AG20443 (cell line): ENCODE measurements around the gene DAPK3.
"Not testable (repeated sequence)": the region's sequence is repeated elsewhere in the genome, so short reads cannot be mapped to it uniquely, and the experiment has no call there.

Experiments used
- DNase-seq: peaks from one replicate; pipeline ENCODE4 v3.0.0; 2012; ENCODE audit warnings: low spot score, mixed read lengths

The DAPK3 gene

GRCh38 chr19:3978145-3978544, 7.2 kb upstream of the DAPK3 start:
- DNase-seq, result no peak

GRCh38 chr19:3977242-3978143, 6.6 kb upstream of the DAPK3 start:
- no peak for DNase-seq

- peak; percentile 43 for DNase-seq
Observed at GRCh38 chr19:3976495-3977241, 5.8 kb upstream of the DAPK3 start.

GRCh38 chr19:3975637-3976087, 4.8 kb upstream of the DAPK3 start:
- no peak for DNase-seq

- DNase-seq, result no peak
Observed at GRCh38 chr19:3975144-3975543, 4.2 kb upstream of the DAPK3 start.

- no peak for DNase-seq
Observed at GRCh38 chr19:3970313-3970807, 539 bp downstream of the DAPK3 start.

- DNase-seq, result peak; percentile 50
Observed at GRCh38 chr19:3969435-3970312, 1.2 kb downstream of the DAPK3 start.

- DNase-seq, result peak; percentile 93
Observed at GRCh38 chr19:3968556-3969434, 2.1 kb downstream of the DAPK3 start.

GRCh38 chr19:3967983-3968382, 2.9 kb downstream of the DAPK3 start:
- DNase-seq, result not testable (repeated sequence)

- no peak for DNase-seq
Observed at GRCh38 chr19:3966051-3967017, 4.6 kb downstream of the DAPK3 start.

GRCh38 chr19:3964256-3965194, 6.4 kb downstream of the DAPK3 start:
- DNase-seq, result no peak

GRCh38 chr19:3963458-3964255, 7.2 kb downstream of the DAPK3 start:
- DNase-seq, result no peak

GRCh38 chr19:3961007-3961406, 9.9 kb downstream of the DAPK3 start:
- no peak for DNase-seq

GRCh38 chr19:3959766-3960131, 11.2 kb downstream of the DAPK3 start:
- DNase-seq, result no peak

- DNase-seq, result no peak
Observed at GRCh38 chr19:3958836-3959765, 11.8 kb downstream of the DAPK3 start.

GRCh38 chr19:3955688-3956087, 15.2 kb downstream of the DAPK3 start:
- no peak for DNase-seq

- not testable (repeated sequence) for DNase-seq
Observed at GRCh38 chr19:3955276-3955675, 15.6 kb downstream of the DAPK3 start.
